GM19397 (cell line): ENCODE data around the gene PCBD1.

Experiments
- ATAC-seq: cut with Tn5 transposase; IDR thresholded peaks from one replicate; pipeline ENCODE4 v1.9.1; 2021; ENCODE audit warnings: mild to moderate bottlenecking, moderate library complexity; ENCODE audit not compliant: unreplicated experiment

PCBD1 gene

DNA sequence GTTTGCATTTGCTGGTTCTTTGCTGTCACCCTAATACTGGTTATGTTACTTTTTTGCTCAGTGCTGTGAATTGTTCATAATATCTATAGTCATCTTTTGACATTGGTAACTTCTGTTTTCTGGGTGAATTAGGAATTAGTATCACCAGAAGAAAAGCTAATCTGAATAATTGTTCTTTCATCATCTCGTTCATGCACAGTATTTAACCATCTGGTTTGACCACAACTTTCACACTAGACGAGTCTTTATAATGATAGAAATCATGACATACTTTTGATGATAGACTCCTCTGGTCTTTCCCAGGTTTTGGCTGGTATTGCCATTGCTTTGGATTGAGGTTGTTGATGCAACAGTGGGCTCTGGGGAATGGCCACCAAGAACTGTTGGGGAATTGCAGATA lies 47.5 kb downstream of the PCBD1 start:
- no peak for ATAC-seq

DNA sequence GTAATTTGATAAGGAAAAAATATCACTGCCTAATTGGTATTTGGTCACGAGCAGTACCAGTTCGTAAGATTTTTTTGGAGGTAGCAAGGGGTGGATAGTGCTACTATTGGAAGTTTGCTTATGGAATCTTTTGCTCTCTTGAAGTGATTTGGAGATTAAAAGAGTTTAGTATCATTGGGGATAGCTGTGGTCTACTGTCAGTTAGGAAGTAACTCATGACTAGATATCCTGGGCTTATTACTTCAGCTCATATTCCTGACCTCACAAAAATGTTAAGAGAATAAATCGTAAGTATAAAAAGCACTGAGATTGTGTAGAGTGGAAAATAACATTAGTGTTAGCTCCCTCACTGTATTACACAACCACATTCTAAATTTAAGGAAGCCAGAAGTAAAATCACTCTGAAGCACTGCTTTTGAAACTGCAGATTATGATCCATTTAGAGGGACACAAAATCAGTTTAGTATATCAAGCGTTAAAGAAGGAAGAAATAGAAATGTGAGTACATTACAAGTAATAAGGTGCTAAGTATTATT lies 50.0 kb downstream of the PCBD1 start:
- no peak for ATAC-seq

DNA sequence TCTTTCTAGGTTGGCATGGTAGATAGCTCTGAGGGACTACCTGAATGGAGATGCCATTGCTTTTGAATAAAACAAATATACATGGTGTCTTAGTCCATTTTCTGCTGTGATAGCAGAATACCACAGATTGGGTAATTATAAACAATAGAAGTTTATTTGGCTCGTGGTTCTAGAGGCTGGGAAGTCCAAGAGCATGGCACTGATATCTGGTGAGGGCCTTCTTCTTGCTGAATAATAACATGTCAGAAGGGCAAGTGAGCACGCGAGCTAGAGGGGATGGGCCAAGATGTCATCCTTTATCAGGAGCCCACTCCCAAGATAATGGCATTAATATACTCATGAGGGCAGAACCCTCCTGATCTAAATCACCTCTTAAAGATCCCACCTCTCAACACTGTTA lies 50.7 kb downstream of the PCBD1 start:
- ATAC-seq: no peak

DNA sequence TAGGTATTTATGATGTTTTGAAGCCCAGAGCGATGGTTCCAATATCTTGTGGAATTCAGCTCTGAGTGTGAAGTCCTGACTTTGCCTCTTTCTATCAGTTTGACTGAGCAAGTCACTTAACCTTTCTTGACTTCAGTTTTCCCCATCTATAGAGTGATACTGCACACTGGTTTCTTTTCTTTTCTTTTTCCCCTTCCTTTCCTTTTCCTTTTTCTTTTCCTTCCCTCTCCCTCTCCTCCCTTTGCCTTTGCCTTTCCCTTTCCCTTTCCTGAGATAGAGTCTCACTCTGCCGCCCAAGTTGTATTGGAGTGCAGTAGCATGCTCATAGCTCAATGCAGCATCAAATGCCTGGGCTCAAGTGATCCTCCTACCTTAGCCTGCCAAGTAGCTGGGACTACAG lies 52.0 kb downstream of the PCBD1 start:
- no peak for ATAC-seq

DNA sequence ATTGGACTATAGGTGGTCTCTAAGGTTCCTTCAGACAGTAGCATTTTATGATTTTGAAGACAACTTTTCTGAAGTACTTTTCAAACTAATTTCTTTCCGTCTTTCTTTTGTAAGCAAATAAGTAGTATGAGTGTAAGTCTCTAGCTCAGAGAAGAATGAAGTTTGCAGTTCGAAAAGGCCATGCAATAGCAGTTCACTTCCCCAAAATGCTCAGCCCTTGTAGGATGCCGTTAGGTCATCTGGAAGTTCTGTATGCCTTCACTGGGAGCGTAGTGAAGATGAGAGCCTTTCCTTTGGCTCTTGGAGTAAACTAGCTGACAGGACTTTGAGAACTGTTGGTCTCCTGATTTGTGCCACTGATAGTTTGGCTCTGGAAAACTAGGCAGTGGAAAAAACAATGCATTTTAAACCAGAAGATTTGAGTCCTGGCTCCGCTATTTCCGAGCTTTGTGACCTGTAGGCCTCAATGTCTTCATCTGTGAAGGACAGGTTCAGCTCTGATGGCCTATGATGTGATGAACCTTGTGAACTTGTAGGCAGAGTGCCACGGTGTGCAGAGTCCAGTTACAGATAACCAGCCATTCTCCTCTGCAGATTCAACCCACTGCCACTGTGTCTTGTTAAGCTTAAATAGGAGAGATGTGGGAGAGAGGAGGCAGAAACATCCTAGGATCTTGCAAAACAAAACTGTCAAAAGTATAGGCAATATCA lies 53.8 kb downstream of the PCBD1 start:
- ATAC-seq: no peak

DNA sequence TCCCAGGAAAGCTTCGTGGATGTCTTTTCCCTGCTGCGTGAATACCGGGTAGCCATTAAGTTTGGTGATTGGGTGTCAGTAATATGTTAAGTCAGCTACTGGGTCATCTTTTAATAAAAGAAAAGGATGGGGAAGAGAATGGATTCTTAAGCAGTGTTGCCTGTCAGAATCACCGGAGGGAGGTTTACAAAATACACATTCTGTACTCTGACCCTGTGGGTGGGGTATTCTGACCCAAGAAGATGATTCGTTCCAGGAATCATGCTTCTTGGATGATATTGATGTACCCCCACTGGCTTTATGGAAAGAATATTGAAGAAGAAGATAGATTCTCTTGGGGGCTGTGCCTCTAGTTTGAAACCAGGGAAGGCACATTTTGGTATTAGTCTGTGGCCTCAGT lies 54.3 kb downstream of the PCBD1 start:
- ATAC-seq: no peak

DNA sequence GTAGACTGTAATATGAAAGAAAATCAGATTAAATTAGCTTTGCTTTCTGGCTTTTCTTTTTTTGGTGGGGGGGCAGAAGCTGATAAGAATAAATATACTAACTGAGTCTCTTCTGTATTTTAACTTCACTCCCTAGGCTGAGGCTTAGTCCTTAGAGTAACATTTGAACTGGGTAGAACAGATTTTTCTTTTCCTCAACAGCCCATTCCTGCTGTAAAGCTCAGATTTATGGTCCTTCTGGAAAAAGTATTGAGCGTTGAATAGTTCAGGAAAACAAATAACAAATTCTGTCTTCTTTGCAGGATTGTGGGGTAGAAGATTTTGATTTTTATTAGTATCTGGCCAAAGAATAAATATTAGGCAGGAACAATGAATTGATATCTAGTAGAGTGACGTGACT lies 54.8 kb downstream of the PCBD1 start:
- ATAC-seq: no peak
